Psoas muscle (tissue), 8 donors: Measurements from ENCODE around the gene SLC4A8. TPM values are rescaled to one million over a fixed set of nuclear protein-coding genes. Genes with fewer than 3 reads are reported as not detected.

Experiments used
- ATAC-seq, 4 donors: fragments of 200-7000 bp; cut with Tn5 transposase; one replicate each; pipeline ENCODE4 v1.9.1; 2020; ENCODE audit warnings: moderate library complexity in 3 of 4, mild to moderate bottlenecking in 2 of 4
- DNase-seq, 2 donors: peaks; one replicate each; pipeline ENCODE4 v3.0.0-alpha.2; 2020
- H3K27ac ChIP-seq: fragments of 200-600 bp; one replicate; pipeline ENCODE4 v1.8.0; 2022
- H3K27me3 ChIP-seq, 3 donors: fragments of 200-600 bp in 1 of 3; one replicate each; pipeline versions ENCODE4 v1.6.1 to v1.8.0; 2013 to 2022; ENCODE audit warnings: low read length in 2 of 3, mild to moderate bottlenecking in 2 of 3, moderate library complexity in 1 of 3; ENCODE audit not compliant: insufficient read depth in 3 of 3
- H3K36me3 ChIP-seq, 2 donors: fragments of 200-600 bp in 1 of 2; one replicate each; pipeline versions ENCODE4 v1.6.1 to v1.8.0; 2013 to 2022; ENCODE audit warnings: low read depth in 1 of 2, mild to moderate bottlenecking in 1 of 2, moderate library complexity in 1 of 2; ENCODE audit not compliant: insufficient read depth in 1 of 2
- H3K4me1 ChIP-seq: fragments of 200-600 bp; one replicate; pipeline ENCODE4 v1.8.0; 2022
- H3K4me3 ChIP-seq: fragments of 200-600 bp; one replicate; pipeline ENCODE4 v1.8.0; 2022; ENCODE audit warnings: mild to moderate bottlenecking
- H3K9me3 ChIP-seq: fragments of 200-600 bp; one replicate; pipeline ENCODE4 v1.8.0; 2022
- WGBS, 3 donors: extraction: QIAGEN DNeasy Blood & Tissue Kit; methylation state at CpG; one replicate each; pipeline versions ENCODE4 v1.1.6 to v1.1.7; 2013; 5-methylcytosine and 5-hydroxymethylcytosine counted together
- intact Hi-C, 2 donors: fragments of 100-400 bp; cut with DNase I; formaldehyde crosslinking; loops; one replicate each; pipeline versions ENCODE4 v1.11.0 to v1.14.2; 2022
- polyA plus RNA-seq, 3 donors: library from polyadenylated mRNA; stranded (reverse); fragments of 200-250 nt; gene quantifications; one replicate each; pipeline ENCODE4 v1.2.3, GENCODE V29; 2013
- total RNA-seq, 4 donors: library from RNA; stranded (reverse); fragmentation: NEBNext Ultra II Directional in 2 of 4; extraction: Animal tissue kit (Norgen Biotek cat#: 25700) in 2 of 4; gene quantifications; one replicate each; pipeline versions ENCODE4 v1.2.1 to v1.2.4, GENCODE V29; 2021 to 2023
- TF ChIP-seq, protein P1 (sequence below): fragments of 200-600 bp; IDR thresholded peaks from one replicate; pipeline ENCODE4 v1.8.0; 2022; ENCODE audit warnings: antibody characterized with exemption
- donor health status: healthy with polysubstance abuse.
- donor health status: DM: no; HTN: no; CAD: no; lungs with moderate emphysema.
- donor health status: Bipolar disorder and iron deficiency.
- donor health status: healthy.
- donor health status: DM: yes; HTN: yes; CAD: no.
- donor health status: DM: no; HTN: no; CAD: no.
- donor health status: DM: no; HTN: no; CAD: no.
- donor health status: DM: yes; HTN: yes; CAD: no.

SLC4A8 gene
- total and polyA plus RNA-seq, 7 donors = 0.02 to 0.91 (median 0.09) TPM; not detected in 1

DNA sequence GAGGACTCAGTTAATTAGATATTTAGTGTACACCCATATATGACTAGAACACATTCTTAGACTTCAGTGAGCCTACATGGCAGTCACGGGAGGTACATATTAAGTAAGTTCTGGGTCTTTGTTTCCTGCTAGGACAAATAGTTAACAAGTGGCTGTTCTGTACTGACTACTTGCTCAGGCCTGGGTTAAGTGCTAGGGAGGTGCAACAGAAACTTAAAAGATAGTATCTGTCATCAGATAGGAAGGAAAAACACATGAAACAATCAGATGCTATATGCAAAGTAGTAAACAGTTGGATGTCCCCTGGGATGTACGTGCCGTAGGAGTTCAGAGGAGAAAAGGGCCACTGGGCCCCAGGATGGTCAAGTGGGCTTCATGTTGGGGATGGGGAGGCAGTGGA is 59.5 kb downstream of the SLC4A8 start:
- TF ChIP-seq, protein P1, sequence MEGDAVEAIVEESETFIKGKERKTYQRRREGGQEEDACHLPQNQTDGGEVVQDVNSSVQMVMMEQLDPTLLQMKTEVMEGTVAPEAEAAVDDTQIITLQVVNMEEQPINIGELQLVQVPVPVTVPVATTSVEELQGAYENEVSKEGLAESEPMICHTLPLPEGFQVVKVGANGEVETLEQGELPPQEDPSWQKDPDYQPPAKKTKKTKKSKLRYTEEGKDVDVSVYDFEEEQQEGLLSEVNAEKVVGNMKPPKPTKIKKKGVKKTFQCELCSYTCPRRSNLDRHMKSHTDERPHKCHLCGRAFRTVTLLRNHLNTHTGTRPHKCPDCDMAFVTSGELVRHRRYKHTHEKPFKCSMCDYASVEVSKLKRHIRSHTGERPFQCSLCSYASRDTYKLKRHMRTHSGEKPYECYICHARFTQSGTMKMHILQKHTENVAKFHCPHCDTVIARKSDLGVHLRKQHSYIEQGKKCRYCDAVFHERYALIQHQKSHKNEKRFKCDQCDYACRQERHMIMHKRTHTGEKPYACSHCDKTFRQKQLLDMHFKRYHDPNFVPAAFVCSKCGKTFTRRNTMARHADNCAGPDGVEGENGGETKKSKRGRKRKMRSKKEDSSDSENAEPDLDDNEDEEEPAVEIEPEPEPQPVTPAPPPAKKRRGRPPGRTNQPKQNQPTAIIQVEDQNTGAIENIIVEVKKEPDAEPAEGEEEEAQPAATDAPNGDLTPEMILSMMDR = no peak
- no peaks in the 10 kb centered on the region for H3K36me3 ChIP-seq
- ATAC-seq = no peak
- intact Hi-C loops = no loop called here
- WGBS, 3 donors = 76 to 85% (median 82%) methylated on average over 3 of the region's 3 CpGs
- no peaks in the 10 kb centered on the region for H3K27me3 ChIP-seq
- no peaks in the 10 kb centered on the region for H3K4me1 ChIP-seq
- H3K9me3 ChIP-seq = no peaks in the 10 kb centered on the region
- H3K4me3 ChIP-seq = no peak overlapping the region
- DNase-seq = no peak
- no peak overlapping the region for H3K27ac ChIP-seq

- Histone ChIP-seq H3K4me1 (no peaks in the 10 kb centered on the region), H3K4me3 (no peak overlapping the region), H3K27ac (no peak overlapping the region), H3K36me3 (no peaks in the 10 kb centered on the region), H3K9me3 (no peaks in the 10 kb centered on the region), H3K27me3 (no peaks in the 10 kb centered on the region)
- no peak for ATAC-seq
- TF ChIP-seq, protein P1 = no peak
- intact Hi-C loops = no loop called here
- DNase-seq = no peak
These were observed 63.6 kb downstream of the SLC4A8 start for GRCh38 chr12:51488281-51488680.

- ATAC-seq (no peak), DNase-seq (no peak)
- H3K36me3 ChIP-seq = no peaks in the 10 kb centered on the region
- H3K9me3 ChIP-seq = no peaks in the 10 kb centered on the region
- no peaks in the 10 kb centered on the region for H3K27me3 ChIP-seq
- no peak overlapping the region for H3K27ac ChIP-seq
- intact Hi-C loops = no loop called here
- H3K4me1 ChIP-seq = no peaks in the 10 kb centered on the region
- 61 to 65% (median 65%) methylated on average over 2 of the region's 2 CpGs for WGBS, 3 donors
- TF ChIP-seq, protein P1 = no peak
- H3K4me3 ChIP-seq = no peak overlapping the region
These were observed 68.7 kb downstream of the SLC4A8 start for GRCh38 chr12:51493281-51493680.

- WGBS, 3 donors = 83 to 86% (median 85%) methylated on average over 2 of the region's 2 CpGs
- ATAC-seq (no peak), DNase-seq (no peak)
- Histone ChIP-seq H3K27ac (no peak overlapping the region), H3K4me1 (no peaks in the 10 kb centered on the region), H3K36me3 (no peaks in the 10 kb centered on the region), H3K9me3 (no peaks in the 10 kb centered on the region), H3K4me3 (no peak overlapping the region), H3K27me3 (no peaks in the 10 kb centered on the region)
- TF ChIP-seq, protein P1 = no peak
- intact Hi-C loops = no loop called here
These were observed 72.3 kb downstream of the SLC4A8 start for GRCh38 chr12:51496895-51497294.

GRCh38 chr12:51504851-51505250 is 80.2 kb downstream of the SLC4A8 start:
- 75 to 78% (median 75%) methylated on average over 3 of the region's 3 CpGs for WGBS, 3 donors
- intact Hi-C loops = no loop called here
- H3K36me3 ChIP-seq = no peaks in the 10 kb centered on the region
- H3K27ac ChIP-seq = no peak overlapping the region
- no peaks in the 10 kb centered on the region for H3K27me3 ChIP-seq
- ATAC-seq = no peak
- no peak overlapping the region for H3K4me3 ChIP-seq
- TF ChIP-seq, protein P1 = no peak
- no peak for DNase-seq
- no peaks in the 10 kb centered on the region for H3K9me3 ChIP-seq
- no peaks in the 10 kb centered on the region for H3K4me1 ChIP-seq
